H9 (cell line): Measurements from ENCODE around the gene DNAI4. TPM values are rescaled to one million over a fixed set of nuclear protein-coding genes. Genes with fewer than 3 reads are reported as not detected.

Experiments
- DNase-seq: peaks from one replicate; pipeline ENCODE4 v3.0.0-alpha.2; 2017
- H2AFZ ChIP-seq: one replicate; pipeline ENCODE4 v1.6.1; 2013; ENCODE audit warnings: mild to moderate bottlenecking, low read length, control low read depth, moderate library complexity
- H2AK5ac ChIP-seq: 2 replicates; pipeline ENCODE4 v1.6.1; 2013; ENCODE audit warnings: low read length, control low read depth, mixed read lengths; ENCODE audit not compliant: insufficient read length
- H2BK120ac ChIP-seq: one replicate; pipeline ENCODE4 v1.6.1; 2013; ENCODE audit warnings: low read depth, mild to moderate bottlenecking, low read length, control low read depth, inconsistent platforms; ENCODE audit not compliant: poor library complexity, severe bottlenecking
- H2BK12ac ChIP-seq: 2 replicates; pipeline ENCODE4 v1.6.1; 2013; ENCODE audit warnings: low read length, control low read depth, mixed read lengths, low read depth; ENCODE audit not compliant: insufficient read length
- H2BK15ac ChIP-seq: 2 replicates; pipeline ENCODE4 v1.6.1; 2013; ENCODE audit warnings: low read depth, low read length, control low read depth
- H2BK20ac ChIP-seq: one replicate; pipeline ENCODE4 v1.6.1; 2013; ENCODE audit warnings: low read depth, mild to moderate bottlenecking, low read length, control low read depth, inconsistent platforms; ENCODE audit not compliant: poor library complexity, severe bottlenecking
- H2BK5ac ChIP-seq: 2 replicates; pipeline ENCODE4 v1.6.1; 2013; ENCODE audit warnings: low read length, control low read depth, mixed read lengths; ENCODE audit not compliant: insufficient read length
- H3K14ac ChIP-seq: 2 replicates; pipeline ENCODE4 v1.6.1; 2013; ENCODE audit warnings: low read length, control low read depth; ENCODE audit not compliant: insufficient read depth
- H3K18ac ChIP-seq: 2 replicates; pipeline ENCODE4 v1.6.1; 2013; ENCODE audit warnings: low read depth, mild to moderate bottlenecking, mixed read lengths, low read length, control low read depth; ENCODE audit not compliant: insufficient read length
- H3K23ac ChIP-seq: 2 replicates; pipeline ENCODE4 v1.6.1; 2013; ENCODE audit warnings: low read length, control low read depth, mixed read lengths, low read depth; ENCODE audit not compliant: insufficient read length
- H3K23me2 ChIP-seq: 2 replicates; pipeline ENCODE4 v1.6.1; 2013; ENCODE audit warnings: low read depth, mild to moderate bottlenecking, mixed read lengths, low read length, control low read depth; ENCODE audit not compliant: insufficient read length, poor library complexity, severe bottlenecking
- H3K27ac ChIP-seq: 2 replicates; pipeline ENCODE4 v1.5.1; 2013; ENCODE audit warnings: low read length, control low read depth, mixed read lengths, low read depth; ENCODE audit not compliant: insufficient read length
- H3K27me3 ChIP-seq: 2 replicates; pipeline ENCODE4 v1.6.1; 2013; ENCODE audit warnings: low read length, control low read depth, inconsistent platforms; ENCODE audit not compliant: insufficient read depth
- H3K4ac ChIP-seq: 2 replicates; pipeline ENCODE4 v1.6.1; 2013; ENCODE audit warnings: low read depth, mild to moderate bottlenecking, control low read depth, inconsistent platforms, low read length, moderate library complexity
- H3K4me1 ChIP-seq: 2 replicates; pipeline ENCODE4 v1.6.1; 2013; ENCODE audit warnings: low read length, control low read depth, inconsistent platforms; ENCODE audit not compliant: insufficient read depth
- H3K4me2 ChIP-seq: 2 replicates; pipeline ENCODE4 v1.6.1; 2013; ENCODE audit warnings: low read length, control low read depth, mixed read lengths; ENCODE audit not compliant: insufficient read length, insufficient read depth
- H3K56ac ChIP-seq: 2 replicates; pipeline ENCODE4 v1.6.1; 2013; ENCODE audit warnings: low read depth, mild to moderate bottlenecking, mixed read lengths, low read length, control low read depth; ENCODE audit not compliant: insufficient read length
- H3K79me1 ChIP-seq: 2 replicates; pipeline ENCODE4 v1.6.1; 2013; ENCODE audit warnings: low read depth, mild to moderate bottlenecking, moderate library complexity, low read length, control low read depth, inconsistent platforms; ENCODE audit not compliant: insufficient read depth, poor library complexity, severe bottlenecking
- H3K79me2 ChIP-seq: 2 replicates; pipeline ENCODE4 v1.6.1; 2013; ENCODE audit warnings: low read length, control low read depth, inconsistent platforms; ENCODE audit not compliant: insufficient read depth
- H3K9ac ChIP-seq: 2 replicates; pipeline ENCODE4 v1.6.1; 2013; ENCODE audit warnings: low read length, control low read depth, mixed read lengths; ENCODE audit not compliant: insufficient read length; ENCODE audit errors: extremely low read depth
- H3K9me3 ChIP-seq: one replicate; pipeline ENCODE4 v1.6.1; 2013; ENCODE audit warnings: low read depth, low read length, inconsistent platforms; ENCODE audit not compliant: control insufficient read depth
- H3T11ph ChIP-seq: one replicate; pipeline ENCODE4 v1.6.1; 2013; ENCODE audit warnings: mild to moderate bottlenecking, low read length, control low read depth, inconsistent platforms
- H4K20me1 ChIP-seq: one replicate; pipeline ENCODE4 v1.6.1; 2013; ENCODE audit not compliant: control insufficient read depth, insufficient read length, insufficient read depth
- H4K5ac ChIP-seq: 2 replicates; pipeline ENCODE4 v1.6.1; 2013; ENCODE audit warnings: low read depth, mild to moderate bottlenecking, mixed read lengths, low read length, control low read depth; ENCODE audit not compliant: insufficient read length
- H4K8ac ChIP-seq: replicated peaks from 2 replicates; pipeline ENCODE4 v1.6.1; 2013; ENCODE audit warnings: low read length, control low read depth, mixed read lengths, low read depth; ENCODE audit not compliant: insufficient read length
- H4K91ac ChIP-seq: 2 replicates; pipeline ENCODE4 v1.6.1; 2013; ENCODE audit warnings: low read depth, mild to moderate bottlenecking, moderate library complexity, mixed read lengths, low read length, control low read depth; ENCODE audit not compliant: insufficient read length
- H3K27ac Mint-ChIP-seq, 3 experiments: 2 replicates in 2 of 3; 3 replicates in 1 of 3; pipeline ENCODE4 v1.8.0; 2020 to 2021; ENCODE audit warnings: mixed read lengths in 3 of 3, mild to moderate bottlenecking in 1 of 3, moderate library complexity in 1 of 3
- H3K27me3 Mint-ChIP-seq: 2 replicates; pipeline ENCODE4 v1.8.0; 2021; ENCODE audit warnings: low read depth, mild to moderate bottlenecking, moderate library complexity, mixed read lengths
- H3K36me3 Mint-ChIP-seq, 3 experiments: 2 replicates in 2 of 3; 3 replicates in 1 of 3; pipeline ENCODE4 v1.8.0; 2020 to 2021; ENCODE audit warnings: low read depth in 3 of 3, mixed read lengths in 3 of 3; ENCODE audit not compliant: insufficient read depth in 1 of 3
- H3K4me1 Mint-ChIP-seq, 2 experiments: 2 replicates each; pipeline ENCODE4 v1.8.0; 2020; ENCODE audit warnings: mixed read lengths in 2 of 2
- H3K4me3 Mint-ChIP-seq, 2 experiments: 2 replicates in 1 of 2; 3 replicates in 1 of 2; pipeline ENCODE4 v1.8.0; 2020 to 2021; ENCODE audit warnings: mild to moderate bottlenecking in 2 of 2, mixed read lengths in 2 of 2, moderate library complexity in 1 of 2
- H3K9me3 Mint-ChIP-seq, 2 experiments: 2 replicates in 1 of 2; 3 replicates in 1 of 2; pipeline ENCODE4 v1.8.0; 2020; ENCODE audit warnings: mild to moderate bottlenecking in 2 of 2, mixed read lengths in 2 of 2, moderate library complexity in 1 of 2
- CTCF ChIP-seq: fragments of 200-600 bp; sonication (generic); conservative IDR thresholded peaks from 3 replicates; pipeline ENCODE4 v1.8.0; 2021; ENCODE audit warnings: antibody characterized with exemption, mild to moderate bottlenecking
- WGBS: extraction: QIAGEN DNeasy Blood & Tissue Kit; methylation state at CpG from one replicate; pipeline ENCODE4 v1.1.7; 2013; ENCODE audit warnings: missing lambda C conversion rate, low lambda C conversion rate, mixed read lengths; ENCODE audit not compliant: insufficient read length; ENCODE audit errors: extremely low coverage; 5-methylcytosine and 5-hydroxymethylcytosine counted together
- total RNA-seq: library from RNA; stranded (reverse); gene quantifications from 2 replicates; pipeline ENCODE4 v1.2.1, GENCODE V29; 2021

DNAI4 gene
- total RNA-seq, 1 experiment from 2014 or later = 1.4 TPM

GRCh38 chr1:66831529-66832239, 93.0 kb downstream of the DNAI4 start:
- Mint-ChIP-seq H3K4me1 (no peaks in the 10 kb centered on the region), H3K36me3 (no peaks in the 10 kb centered on the region), H3K9me3 (no peaks in the 10 kb centered on the region), H3K27ac (no peak overlapping the region), H3K4me3 (no peak overlapping the region), H3K27me3 (peaks cover 2% of the 10 kb centered on the region)
- Histone ChIP-seq H2BK15ac (no peak overlapping the region), H4K91ac (no peak overlapping the region), H2AFZ (no peak overlapping the region), H3K4me1 (no peaks in the 10 kb centered on the region), H4K20me1 (no peaks in the 10 kb centered on the region), H4K8ac (no peak overlapping the region), H3K79me2 (no peaks in the 10 kb centered on the region), H3K79me1 (no peaks in the 10 kb centered on the region), H3K4me2 (no peak overlapping the region), H2BK5ac (no peak overlapping the region), H3K9ac (no peak overlapping the region), H3T11ph (no peak overlapping the region), H4K5ac (no peak overlapping the region), H3K56ac (no peak overlapping the region), H3K4ac (no peak overlapping the region), H2BK12ac (no peak overlapping the region), H2AK5ac (no peak overlapping the region), H3K27me3 (no peaks in the 10 kb centered on the region), H3K23me2 (no peaks in the 10 kb centered on the region), H3K18ac (no peak overlapping the region), H3K23ac (no peak overlapping the region), H2BK20ac (no peak overlapping the region), H3K14ac (no peak overlapping the region), H3K9me3 (no peaks in the 10 kb centered on the region), H2BK120ac (no peak overlapping the region), H3K27ac (no peak overlapping the region)
- TF ChIP-seq CTCF = no peak
- no CpG with 5 or more reads among the region's 3 CpGs for WGBS
- no peak for DNase-seq
